HepG2 (cell line): ENCODE measurements around the gene FGF3.

Experiments used
- SNRNP70 ChIP-seq: fragments of 200-400 bp; formaldehyde crosslinking; IDR thresholded peaks from 2 replicates; pipeline ENCODE4 v1.6.1; 2017; ENCODE audit warnings: mild to moderate bottlenecking, low read depth, low read length, moderate library complexity
- TF ChIP-seq, protein P1 (sequence below): sonication (generic); formaldehyde crosslinking; IDR thresholded peaks from 2 replicates; pipeline ENCODE4 v1.5.0; 2020; ENCODE audit warnings: mild to moderate bottlenecking, missing genetic modification reagents, moderate library complexity
- TF ChIP-seq, protein P2 (sequence below): sonication (generic); formaldehyde crosslinking; IDR thresholded peaks from 2 replicates; pipeline ENCODE4 v1.4.0; 2020; ENCODE audit warnings: missing genetic modification reagents
- TF ChIP-seq, protein P3 (sequence below): sonication (generic); formaldehyde crosslinking; conservative IDR thresholded peaks from 2 replicates; pipeline ENCODE4 v1.4.0; 2020; ENCODE audit warnings: missing genetic modification reagents

DNA sequence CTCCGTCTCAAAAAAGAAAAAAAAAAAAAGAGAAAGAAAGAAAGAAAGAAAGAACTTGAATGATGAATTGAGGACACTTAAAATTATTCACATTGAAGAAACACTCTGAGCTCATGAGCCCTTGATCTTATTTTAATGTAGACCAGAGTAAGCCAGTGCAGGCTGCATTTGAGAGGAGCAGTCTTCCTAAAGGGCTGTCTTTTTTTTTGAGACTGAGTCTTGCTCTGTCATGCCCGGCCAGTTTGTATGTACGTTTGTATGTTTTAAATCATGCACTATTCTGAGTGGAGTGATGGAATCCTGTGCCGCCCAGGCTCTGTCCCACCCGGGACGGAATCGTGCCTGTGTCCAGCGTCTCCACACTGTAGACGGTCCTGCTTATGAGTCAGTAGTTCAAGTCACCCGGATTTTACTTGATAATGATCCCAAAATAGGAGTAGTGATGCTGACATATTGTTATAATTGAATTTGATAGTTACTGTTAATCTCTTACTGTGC, 53.7 kb downstream of the FGF3 start:
- TF ChIP-seq, protein P1, sequence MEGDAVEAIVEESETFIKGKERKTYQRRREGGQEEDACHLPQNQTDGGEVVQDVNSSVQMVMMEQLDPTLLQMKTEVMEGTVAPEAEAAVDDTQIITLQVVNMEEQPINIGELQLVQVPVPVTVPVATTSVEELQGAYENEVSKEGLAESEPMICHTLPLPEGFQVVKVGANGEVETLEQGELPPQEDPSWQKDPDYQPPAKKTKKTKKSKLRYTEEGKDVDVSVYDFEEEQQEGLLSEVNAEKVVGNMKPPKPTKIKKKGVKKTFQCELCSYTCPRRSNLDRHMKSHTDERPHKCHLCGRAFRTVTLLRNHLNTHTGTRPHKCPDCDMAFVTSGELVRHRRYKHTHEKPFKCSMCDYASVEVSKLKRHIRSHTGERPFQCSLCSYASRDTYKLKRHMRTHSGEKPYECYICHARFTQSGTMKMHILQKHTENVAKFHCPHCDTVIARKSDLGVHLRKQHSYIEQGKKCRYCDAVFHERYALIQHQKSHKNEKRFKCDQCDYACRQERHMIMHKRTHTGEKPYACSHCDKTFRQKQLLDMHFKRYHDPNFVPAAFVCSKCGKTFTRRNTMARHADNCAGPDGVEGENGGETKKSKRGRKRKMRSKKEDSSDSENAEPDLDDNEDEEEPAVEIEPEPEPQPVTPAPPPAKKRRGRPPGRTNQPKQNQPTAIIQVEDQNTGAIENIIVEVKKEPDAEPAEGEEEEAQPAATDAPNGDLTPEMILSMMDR (CRISPR knock-in tag): no peak
- TF ChIP-seq SNRNP70: no peak
- TF ChIP-seq, protein P2, sequence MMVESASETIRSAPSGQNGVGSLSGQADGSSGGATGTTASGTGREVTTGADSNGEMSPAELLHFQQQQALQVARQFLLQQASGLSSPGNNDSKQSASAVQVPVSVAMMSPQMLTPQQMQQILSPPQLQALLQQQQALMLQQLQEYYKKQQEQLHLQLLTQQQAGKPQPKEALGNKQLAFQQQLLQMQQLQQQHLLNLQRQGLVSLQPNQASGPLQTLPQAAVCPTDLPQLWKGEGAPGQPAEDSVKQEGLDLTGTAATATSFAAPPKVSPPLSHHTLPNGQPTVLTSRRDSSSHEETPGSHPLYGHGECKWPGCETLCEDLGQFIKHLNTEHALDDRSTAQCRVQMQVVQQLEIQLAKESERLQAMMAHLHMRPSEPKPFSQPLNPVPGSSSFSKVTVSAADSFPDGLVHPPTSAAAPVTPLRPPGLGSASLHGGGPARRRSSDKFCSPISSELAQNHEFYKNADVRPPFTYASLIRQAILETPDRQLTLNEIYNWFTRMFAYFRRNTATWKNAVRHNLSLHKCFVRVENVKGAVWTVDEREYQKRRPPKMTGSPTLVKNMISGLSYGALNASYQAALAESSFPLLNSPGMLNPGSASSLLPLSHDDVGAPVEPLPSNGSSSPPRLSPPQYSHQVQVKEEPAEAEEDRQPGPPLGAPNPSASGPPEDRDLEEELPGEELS (CRISPR knock-in tag): no peak
- TF ChIP-seq, protein P3, sequence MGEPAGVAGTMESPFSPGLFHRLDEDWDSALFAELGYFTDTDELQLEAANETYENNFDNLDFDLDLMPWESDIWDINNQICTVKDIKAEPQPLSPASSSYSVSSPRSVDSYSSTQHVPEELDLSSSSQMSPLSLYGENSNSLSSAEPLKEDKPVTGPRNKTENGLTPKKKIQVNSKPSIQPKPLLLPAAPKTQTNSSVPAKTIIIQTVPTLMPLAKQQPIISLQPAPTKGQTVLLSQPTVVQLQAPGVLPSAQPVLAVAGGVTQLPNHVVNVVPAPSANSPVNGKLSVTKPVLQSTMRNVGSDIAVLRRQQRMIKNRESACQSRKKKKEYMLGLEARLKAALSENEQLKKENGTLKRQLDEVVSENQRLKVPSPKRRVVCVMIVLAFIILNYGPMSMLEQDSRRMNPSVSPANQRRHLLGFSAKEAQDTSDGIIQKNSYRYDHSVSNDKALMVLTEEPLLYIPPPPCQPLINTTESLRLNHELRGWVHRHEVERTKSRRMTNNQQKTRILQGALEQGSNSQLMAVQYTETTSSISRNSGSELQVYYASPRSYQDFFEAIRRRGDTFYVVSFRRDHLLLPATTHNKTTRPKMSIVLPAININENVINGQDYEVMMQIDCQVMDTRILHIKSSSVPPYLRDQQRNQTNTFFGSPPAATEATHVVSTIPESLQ (CRISPR knock-in tag): no peak
